Heart left ventricle (tissue), 13 donors: Measurements from ENCODE around the gene NEURL1.

Source experiments
- CTCF ChIP-seq, 12 donors: fragments of 200-600 bp; sonication (generic) in 4 of 12; IDR thresholded peaks; one replicate each; pipeline versions ENCODE4 v1.5.0 to v1.8.0; 2018 to 2022; ENCODE audit warnings: antibody characterized with exemption in 12 of 12, mild to moderate bottlenecking in 5 of 12
- POLR2A ChIP-seq, 2 donors: fragments of 450-650 bp; IDR thresholded peaks; one replicate each; pipeline ENCODE4 v1.6.1; 2017; ENCODE audit warnings: antibody characterized with exemption in 2 of 2, mild to moderate bottlenecking in 2 of 2, moderate library complexity in 2 of 2
- donor health status: ischemic (EF 13 %, LVEDD 7.1; RV severe dilation, severe dysfunction).
- donor health status: DM: no; HTN: yes; CAD: no.
- donor health status: DM: no; HTN: no; CAD: no.
- donor health status: ischemic (EF 25% LVEDD 6.9; RV normal size, moderate dysfunction).
- donor health status: ischemic (EF 25% LVEDD 5.7; RV mildly dilated, moderate dysfunction).
- donor health status: ischemic (EF 35%, LVEDD 5.7; RV mildly dilated, moderate dysfunction).
- donor health status: nonischemic (EF 11% LVEDD 7.7; RV severe dilation, severe dysfunction).
- donor health status: DM: yes; HTN: yes; CAD: no.
- donor health status: PGD.
- donor health status: ischemic (EF 29% LVEDD 5.4; RV normal size, mild dysfunction).
- donor health status: nonischemic (EF 23%, LVEDD 6.1; RV moderate dilation, normal function).

DNA sequence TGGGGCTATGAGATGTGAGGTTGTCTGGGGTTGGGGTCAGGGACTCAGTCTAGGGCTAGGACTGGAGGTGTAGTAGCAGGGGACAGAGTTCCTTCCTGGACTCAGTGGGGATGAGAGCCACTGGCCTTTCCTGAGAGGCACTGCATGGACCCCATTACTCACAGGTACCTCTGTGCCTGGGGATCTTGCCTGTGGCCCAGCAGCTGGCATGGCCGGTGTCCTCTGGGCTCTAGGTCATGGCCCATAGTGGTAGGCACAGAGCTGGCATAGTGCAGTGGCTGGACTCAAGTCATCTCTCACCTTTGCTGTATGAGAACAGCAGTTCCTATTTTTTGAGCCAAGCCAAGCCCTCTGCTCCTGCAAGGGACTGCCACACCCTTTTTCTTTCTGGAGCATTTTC lies 51.9 kb downstream of the NEURL1 start:
- TF ChIP-seq CTCF (IDR thresholded peaks at IDR 0.05) (no peak), POLR2A (IDR thresholded peaks at IDR 0.05) (no peak)
